Measurements from ENCODE around the gene WNT1.
A peak's percentile ranks its signal among the peaks of the same experiment; 100 is the strongest.

WNT1 gene
- total RNA-seq = 0 to 0.25 (median 0) reads per million in 18 experiments

DNA sequence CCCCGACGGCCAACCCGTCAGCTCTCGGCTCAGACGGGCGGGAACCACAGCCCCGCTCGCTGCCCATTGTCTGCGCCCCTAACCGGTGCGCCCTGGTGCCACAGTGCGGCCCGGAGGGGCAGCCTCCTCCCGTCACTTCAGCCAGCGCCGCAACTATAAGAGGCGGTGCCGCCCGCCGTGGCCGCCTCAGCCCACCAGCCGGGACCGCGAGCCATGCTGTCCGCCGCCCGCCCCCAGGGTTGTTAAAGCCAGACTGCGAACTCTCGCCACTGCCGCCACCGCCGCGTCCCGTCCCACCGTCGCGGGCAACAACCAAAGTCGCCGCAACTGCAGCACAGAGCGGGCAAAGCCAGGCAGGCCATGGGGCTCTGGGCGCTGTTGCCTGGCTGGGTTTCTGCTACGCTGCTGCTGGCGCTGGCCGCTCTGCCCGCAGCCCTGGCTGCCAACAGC is at the start of gene WNT1:
Gene WNT1 (plus strand): TSS at position 32 of the 450 bp plus-strand sequence. CDS start 329 bp downstream, at position 361.
- DNase-seq = no peak

DNA sequence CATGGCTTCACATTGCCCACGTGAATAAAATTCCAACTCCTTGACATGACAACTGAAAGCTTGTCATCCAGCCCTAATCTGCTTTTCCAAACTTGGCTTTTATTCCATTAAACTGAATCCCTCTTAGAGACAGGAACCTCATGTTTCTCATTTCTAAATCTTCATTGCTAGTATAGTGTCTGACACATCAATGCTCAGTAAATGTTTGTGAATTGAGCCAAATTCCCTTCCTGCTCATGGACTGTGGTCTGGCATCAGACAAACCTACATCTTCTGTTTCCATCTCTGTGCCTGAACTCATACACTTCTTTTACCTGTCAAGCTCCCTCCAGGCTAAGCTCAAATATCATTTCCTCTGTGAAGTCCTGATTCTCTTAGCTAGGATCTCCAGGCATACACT is 48.6 kb upstream of the WNT1 start:
- DNase-seq = no peak

- no peak for DNase-seq
These were observed 47.6 kb upstream of the WNT1 start for GRCh38 chr12:48930475-48930874.

DNA sequence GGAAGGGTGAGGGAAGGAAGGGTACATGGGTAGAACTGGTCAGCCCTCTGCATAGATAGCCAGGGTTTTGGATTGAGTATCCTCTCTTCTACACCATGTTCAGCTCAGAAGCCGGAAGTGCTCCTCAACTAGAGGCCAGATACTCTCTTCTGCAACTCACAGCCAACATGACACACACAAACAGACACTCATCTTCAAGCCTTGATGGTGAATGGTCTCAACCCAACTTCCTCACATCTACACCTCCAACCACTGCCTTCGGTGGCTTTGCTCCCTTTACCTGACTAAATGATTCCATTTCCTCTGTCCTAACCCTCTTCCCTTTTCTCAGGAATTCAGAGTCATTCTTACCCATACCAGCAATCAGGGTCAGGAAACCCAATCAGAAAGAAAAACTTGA is 45.2 kb upstream of the WNT1 start:
- no peak for DNase-seq

DNA sequence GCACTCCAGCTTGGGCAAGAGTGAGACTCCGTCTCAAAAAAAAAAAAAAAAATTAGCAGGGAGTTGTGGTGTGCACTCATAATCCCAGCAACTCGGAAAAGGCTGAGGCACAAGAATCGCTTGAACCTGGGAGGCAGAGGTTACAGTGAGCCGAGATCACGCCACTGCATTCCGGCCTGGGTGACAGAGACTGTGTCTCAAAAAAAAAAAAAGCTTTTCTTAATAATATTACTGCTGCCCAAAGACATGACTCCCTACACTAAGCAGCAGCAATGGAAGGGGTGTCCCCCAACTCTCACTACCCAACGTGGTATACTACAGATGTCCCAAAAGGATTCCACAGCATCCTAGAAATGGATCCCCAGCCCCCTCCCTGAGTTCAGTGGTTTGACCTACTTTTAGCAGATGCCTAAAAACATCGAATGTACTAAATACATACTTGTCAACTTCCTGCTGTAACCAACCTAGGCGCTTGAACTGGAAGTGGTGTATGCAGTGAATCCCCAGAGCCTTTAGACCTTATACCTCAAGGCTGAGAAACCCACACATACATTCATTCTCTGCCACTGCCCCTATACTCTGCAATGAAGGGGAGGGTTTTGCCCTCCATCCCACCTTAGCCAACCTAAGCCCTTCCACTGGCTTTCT is 44.3 kb upstream of the WNT1 start:
- no peak for DNase-seq

DNA sequence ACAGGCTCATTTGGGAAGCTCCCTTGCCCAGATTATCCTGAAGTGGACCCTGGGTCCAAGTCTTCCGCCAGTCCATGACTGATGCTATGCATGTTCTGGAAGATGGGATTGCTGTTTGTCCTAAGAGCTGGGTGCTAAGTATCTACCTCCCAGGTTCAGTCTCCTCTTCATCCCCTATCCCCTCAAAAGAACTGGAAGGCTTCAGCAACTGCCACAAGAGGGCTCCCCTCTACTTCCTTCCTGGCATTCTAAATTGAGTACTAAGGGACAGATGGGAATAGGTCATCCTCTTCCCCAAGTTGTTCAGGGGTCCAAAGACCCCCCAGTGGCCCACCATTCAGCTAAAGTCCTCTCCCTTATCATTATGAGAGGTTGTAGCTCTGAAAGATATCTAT is 43.8 kb upstream of the WNT1 start:
- DNase-seq = no peak

DNA sequence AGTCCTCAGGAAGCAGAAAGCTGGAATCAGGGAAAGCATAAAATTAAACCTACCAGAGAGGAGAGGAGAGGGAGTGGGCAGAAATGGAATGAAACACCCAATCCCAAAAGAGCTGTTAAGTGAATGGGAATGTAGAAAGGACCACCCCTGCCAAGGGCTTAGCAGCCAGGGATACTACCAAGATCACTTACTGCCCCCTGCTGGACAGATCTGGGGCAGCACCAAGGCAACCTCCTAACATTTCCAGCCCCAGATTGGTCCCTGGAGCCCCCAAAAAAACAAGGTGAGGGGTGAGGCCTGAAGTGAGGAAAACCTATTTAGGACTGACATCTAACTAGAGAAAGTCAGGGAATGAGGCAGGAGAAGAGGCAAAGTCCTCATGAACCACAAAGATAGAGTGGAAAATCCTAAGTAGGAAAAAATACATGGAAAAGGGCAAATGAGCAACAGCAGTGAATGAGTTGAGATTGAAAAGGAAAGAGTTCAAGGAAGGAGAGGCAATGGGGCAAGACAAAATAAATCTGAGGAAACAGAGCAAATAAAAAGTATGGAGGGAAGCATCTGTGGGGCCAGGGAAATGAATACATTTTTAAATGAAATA is 41.6 kb upstream of the WNT1 start:
- peak; percentile 60 to 70 for DNase-seq

GRCh38 chr12:48937170-48937569 is 41.0 kb upstream of the WNT1 start:
- no peak for DNase-seq

GRCh38 chr12:48938805-48939204 is 39.3 kb upstream of the WNT1 start:
- no peak for DNase-seq

DNA sequence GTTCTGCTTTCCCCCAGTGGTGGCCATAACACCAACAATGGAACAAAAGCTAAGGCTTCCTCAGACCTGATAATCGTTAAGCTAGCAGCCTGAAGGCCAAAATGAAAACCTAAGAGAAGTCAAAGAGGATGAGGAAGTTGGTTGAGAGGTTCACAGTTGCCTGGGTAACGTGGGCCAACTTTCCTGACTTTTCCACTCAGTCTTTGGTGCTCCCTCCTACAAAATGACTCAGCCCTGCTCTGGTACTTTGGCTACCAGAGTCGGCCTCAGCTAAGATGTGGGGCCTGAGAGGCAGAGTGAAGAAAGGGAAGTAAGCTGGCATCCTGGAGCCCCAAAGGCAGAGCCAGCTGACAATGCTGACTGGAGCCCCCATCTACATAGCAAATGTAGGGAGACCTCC is 37.9 kb upstream of the WNT1 start:
- DNase-seq = peak; percentile 61 to 68

DNA sequence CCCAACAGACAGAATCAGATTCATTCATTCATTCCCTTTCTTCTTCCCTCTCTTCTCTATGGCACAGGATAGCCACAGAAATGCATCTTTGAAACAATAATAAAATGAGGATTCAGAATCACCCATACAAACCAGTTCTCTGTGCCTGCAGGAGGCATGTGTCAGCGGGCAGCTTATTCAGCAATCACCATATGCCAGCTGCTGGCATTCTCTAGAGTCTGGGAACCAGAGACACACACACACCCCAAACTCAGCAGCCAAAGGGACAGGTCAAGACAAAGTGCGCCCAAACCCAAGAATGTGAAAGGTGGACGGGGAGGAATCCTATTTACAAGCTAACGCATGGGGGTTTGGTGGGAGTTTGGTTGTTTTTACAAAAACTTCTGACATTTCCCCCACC is 34.9 kb upstream of the WNT1 start:
- no peak for DNase-seq

- DNase-seq = no peak
These were observed 31.9 kb upstream of the WNT1 start for GRCh38 chr12:48946205-48946604.

GRCh38 chr12:48946943-48947342 is 31.2 kb upstream of the WNT1 start:
- DNase-seq = no peak

GRCh38 chr12:48947727-48948126 is 30.4 kb upstream of the WNT1 start:
- no peak for DNase-seq

GRCh38 chr12:48952691-48953090 is 25.4 kb upstream of the WNT1 start:
- no peak for DNase-seq

- DNase-seq = no peak
These were observed 24.1 kb upstream of the WNT1 start for GRCh38 chr12:48954061-48954460.

GRCh38 chr12:48954841-48955501 is 23.2 kb upstream of the WNT1 start:
- peak; percentile 50 to 75 for DNase-seq

DNA sequence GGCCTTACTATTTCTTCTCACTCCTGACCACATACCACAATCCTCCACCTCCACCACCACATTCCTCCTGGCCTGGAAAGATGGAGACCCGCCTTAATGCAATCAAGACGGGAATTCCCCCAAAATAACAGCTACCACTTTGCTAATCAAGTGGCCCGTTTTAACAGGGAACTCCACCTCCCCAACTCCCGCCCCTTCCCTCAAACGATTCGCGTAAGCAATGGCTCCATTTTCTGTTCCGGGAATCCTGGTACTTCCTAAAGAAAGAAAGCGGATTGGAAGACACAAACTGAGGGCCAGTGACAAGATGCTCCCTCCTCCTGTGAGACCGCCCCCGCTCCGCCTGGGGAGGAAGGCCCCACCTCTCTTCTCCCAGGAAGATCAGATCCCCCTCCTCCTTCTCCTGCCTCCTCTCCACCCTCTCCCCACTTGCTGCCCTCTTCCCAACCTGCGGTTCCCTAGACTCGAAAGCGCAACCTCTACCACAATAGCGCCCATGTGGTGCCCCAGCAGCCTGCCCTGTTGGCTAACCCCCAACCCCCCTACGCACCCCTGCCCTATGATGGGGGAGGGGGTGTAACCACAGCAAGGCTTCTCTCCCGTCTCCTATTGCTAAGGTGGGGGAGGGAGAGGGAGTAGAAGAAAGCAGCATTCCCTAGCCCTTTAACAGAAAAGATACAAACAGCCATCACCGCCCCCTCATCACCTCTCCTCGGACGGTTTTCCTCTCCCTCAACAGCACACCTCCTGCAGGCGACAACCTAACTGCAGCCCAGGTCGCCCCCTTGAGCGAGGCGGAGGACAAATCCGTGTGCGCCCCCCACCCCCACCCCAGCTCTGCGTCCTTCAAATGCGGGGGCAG is 21.6 kb upstream of the WNT1 start:
- peak; percentile 87 to 90 for DNase-seq

DNA sequence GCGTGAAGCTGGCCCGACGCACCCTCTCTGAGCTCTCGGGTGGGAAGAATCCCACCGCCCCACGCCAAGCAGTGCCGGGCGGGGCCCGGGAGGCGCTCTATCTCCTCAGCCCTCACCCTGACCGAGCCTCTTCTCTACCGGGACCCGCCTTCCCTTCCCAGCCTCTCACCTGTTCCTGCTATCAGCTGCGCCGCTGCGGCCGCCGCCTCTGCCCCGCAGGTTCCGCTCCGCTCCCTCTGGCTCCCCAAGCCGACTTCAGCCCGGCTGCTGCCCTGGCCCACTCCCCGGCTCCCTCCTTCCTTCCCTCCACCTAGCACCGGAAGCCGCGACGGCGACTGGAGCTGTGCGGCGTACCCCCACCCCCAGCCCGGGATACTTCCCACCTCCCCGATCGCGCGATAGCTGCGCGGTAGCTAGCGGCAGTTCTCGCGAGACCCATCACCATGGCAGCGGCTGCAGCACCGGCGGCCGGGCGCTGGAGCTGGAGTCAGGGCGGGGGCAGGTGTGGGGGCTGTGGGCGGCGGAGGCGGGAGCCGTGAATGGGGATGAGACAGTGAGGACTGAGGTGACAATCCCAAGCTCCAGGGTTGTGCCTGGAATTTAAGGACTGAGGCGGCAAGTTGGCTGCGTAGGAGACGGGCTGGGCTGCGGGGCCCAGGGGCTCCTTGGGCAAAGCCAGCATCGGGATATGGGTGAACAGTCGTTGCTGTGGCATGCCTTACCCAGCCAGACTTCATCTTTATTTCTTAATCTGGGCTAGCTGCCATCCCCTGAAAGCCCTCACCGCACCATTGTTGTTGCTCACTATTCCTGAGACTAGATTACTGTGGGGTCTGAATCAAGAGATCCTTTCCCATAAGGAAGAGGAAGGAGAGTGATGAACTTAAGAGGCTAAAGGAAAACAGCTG is 20.7 kb upstream of the WNT1 start, which contains the start of gene ARF3:
Gene ARF3 (minus strand): TSS at position 347 of the 908 bp plus-strand sequence. CDS start 16,392 bp downstream, outside the sequence.
- peak; percentile 89 to 95 for DNase-seq

DNA sequence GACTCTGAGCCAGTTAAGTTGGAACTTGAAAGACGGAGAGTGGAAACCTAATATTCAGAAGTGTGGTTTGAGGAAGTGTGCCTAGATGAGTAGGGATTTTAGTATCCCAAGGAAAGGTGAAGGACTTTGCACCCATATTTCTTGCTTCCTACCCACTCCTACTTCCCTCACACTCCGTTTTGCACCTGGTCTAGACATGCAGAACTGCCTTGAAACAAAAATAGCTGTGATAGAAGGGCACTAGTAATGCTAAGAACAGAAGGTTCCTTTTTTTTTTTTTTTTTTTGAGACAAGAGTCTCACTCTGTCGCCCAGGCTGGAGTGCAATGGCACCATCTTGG is 20.1 kb upstream of the WNT1 start:
- DNase-seq = no peak

DNA sequence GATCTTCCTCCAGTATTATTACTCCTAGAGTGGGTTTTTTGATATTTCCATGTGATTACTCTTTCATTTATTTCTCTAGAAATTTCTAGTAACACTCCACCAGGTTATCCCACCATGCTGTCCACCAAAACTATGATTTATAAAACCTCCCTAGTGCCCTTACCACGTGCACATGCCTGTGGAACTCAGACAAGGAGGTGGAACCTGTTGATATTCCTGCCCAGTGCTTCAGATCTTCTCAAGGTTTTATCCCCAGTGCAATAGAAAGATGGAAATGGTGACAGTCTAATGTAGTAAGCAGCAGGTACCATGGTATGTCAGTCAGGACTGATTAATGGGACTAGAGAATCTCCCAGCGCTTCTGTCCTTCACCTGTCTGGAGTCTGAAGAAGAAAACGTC is 17.3 kb upstream of the WNT1 start:
- no peak for DNase-seq

- no peak for DNase-seq
These were observed 16.8 kb upstream of the WNT1 start for GRCh38 chr12:48961331-48961730.

All from inflammatory macrophage (primary cell).